H1 (cell line): ENCODE data around the gene OSBPL6.

Source experiments
- CEBPB ChIP-seq: IDR thresholded peaks from 2 replicates; pipeline ENCODE4 v1.6.1; 2012; ENCODE audit warnings: low read depth, low read length
- CHD1 ChIP-seq: IDR thresholded peaks from 2 replicates; pipeline ENCODE4 v1.6.1; 2012; ENCODE audit warnings: low read depth, low read length, improper control_type of control experiment
- CTCF ChIP-seq, 3 experiments: IDR thresholded peaks; 1 replicate in 2 of 3; 2 replicates in 1 of 3; pipeline versions ENCODE4 v1.5.1 to v1.6.1; 2011; ENCODE audit warnings: low read length in 3 of 3, mild to moderate bottlenecking in 3 of 3, inconsistent platforms in 2 of 3, low read depth in 1 of 3, moderate library complexity in 1 of 3; ENCODE audit not compliant: insufficient read depth in 1 of 3; ENCODE audit errors: control extremely low read depth in 1 of 3
- EP300 ChIP-seq, 2 experiments: IDR thresholded peaks; 1 replicate in 1 of 2; 2 replicates in 1 of 2; pipeline ENCODE4 v1.6.1; 2011 to 2012; ENCODE audit warnings: low read depth in 2 of 2, low read length in 2 of 2, mild to moderate bottlenecking in 2 of 2, borderline replicate concordance in 1 of 2, inconsistent platforms in 1 of 2, moderate library complexity in 1 of 2
- EZH2 ChIP-seq: fragments of 200-600 bp; sonication (generic); IDR thresholded peaks from 2 replicates; pipeline ENCODE4 v1.7.1; 2012; ENCODE audit warnings: low read depth, mild to moderate bottlenecking, moderate library complexity, low read length, inconsistent platforms; ENCODE audit not compliant: severe bottlenecking
- MAFK ChIP-seq: IDR thresholded peaks from 2 replicates; pipeline ENCODE4 v1.6.1; 2012; ENCODE audit warnings: low read depth, mild to moderate bottlenecking, improper control_type of control experiment, low read length
- POLR2AphosphoS5 ChIP-seq: IDR thresholded peaks from 2 replicates; pipeline ENCODE4 v1.6.1; 2011; ENCODE audit warnings: low read depth, low read length
- RFX5 ChIP-seq: IDR thresholded peaks from 2 replicates; pipeline ENCODE4 v1.6.1; 2011; ENCODE audit warnings: low read depth, low read length, improper control_type of control experiment, borderline replicate concordance
- YY1 ChIP-seq: IDR thresholded peaks from 2 replicates; pipeline ENCODE4 v1.6.1; 2011; ENCODE audit warnings: low read depth, mild to moderate bottlenecking, low read length

GRCh38 chr2:178193823-178194599, at the start of gene OSBPL6:
- TF ChIP-seq CTCF (IDR thresholded peaks at IDR 0.05; ENCODE audit: control extremely low read depth in 1 of 3, insufficient read depth in 1 of 3, low read depth in 1 of 3, low read length in 3 of 3) (peak in 1 of 3 experiments; percentile 16; a peak in 1 of 4 replicates), YY1 (no peak), MAFK (no peak), RFX5 (no peak), CHD1 (no peak), CEBPB (no peak), EZH2 (peak; percentile 39), POLR2AphosphoS5 (no peak), EP300 (IDR thresholded peaks at IDR 0.05; ENCODE audit: borderline replicate concordance in 1 of 2, low read depth in 2 of 2, low read length in 2 of 2) (0 out of 3 replicates have a peak, but pooled peaks of 1 of the 2 experiments have one; percentile 7)
